HG02981 (cell line): ENCODE measurements around the gene RAD51B.
A peak's percentile ranks its signal among the peaks of the same experiment; 100 is the strongest.

Experiments
- ATAC-seq: cut with Tn5 transposase; IDR thresholded peaks from one replicate; pipeline ENCODE4 v1.9.1; 2021; ENCODE audit warnings: mild to moderate bottlenecking, moderate library complexity; ENCODE audit not compliant: unreplicated experiment

The RAD51B gene

DNA sequence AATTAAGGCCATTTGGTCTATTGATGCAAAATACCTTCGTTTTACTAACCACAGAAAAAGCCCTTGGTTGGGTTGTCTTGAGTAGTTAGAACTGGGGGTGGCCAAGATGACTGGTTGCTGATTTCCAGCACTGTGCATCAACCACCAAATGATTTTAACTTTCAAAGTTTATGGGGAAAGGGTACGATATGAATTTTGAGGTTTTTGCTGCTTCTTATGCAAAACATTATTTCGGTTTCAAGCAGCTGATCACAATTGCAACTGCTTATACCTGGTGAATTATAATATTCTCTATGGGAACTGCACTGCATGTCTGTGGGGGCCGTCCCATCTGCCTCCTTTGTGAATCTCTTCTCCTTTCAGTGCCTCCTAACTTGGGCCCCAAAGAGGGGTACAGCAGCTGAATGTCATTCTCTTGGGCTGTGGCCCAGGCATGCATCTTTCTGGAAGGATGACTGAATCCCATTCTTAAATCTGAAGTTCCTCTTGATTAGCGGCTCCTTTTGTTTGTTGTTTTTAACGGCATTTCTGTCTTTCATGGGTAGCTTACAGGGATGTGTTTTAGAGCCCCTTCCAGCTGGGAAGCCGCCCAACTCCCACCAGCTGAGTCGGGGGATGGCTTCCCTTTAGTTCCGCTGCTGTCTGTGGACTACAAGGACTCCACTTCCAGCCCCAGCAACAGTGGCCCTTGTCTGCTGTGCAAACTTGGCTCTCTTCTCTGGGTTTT lies 493.5 kb downstream of the RAD51B start:
- ATAC-seq = peak; percentile 78

DNA sequence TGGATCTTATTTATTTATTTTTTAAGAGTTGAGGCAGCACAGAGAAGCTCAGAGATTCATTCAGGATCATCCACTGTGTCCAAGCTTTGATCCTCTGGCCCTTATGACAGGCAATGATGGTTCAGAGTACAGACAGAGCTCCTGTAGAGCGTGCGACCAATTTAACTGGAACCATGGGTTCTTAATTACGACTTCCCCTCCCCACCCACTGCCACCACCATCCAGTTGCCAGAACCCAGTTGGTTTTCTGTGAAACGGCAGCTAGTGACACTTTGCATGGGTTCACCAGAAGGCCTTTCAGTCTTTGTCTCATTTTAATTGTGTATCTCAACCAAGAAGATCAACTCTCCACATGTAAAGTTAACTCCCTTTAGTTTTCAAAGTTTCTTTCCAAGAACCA lies 495.1 kb downstream of the RAD51B start:
- ATAC-seq = no peak

DNA sequence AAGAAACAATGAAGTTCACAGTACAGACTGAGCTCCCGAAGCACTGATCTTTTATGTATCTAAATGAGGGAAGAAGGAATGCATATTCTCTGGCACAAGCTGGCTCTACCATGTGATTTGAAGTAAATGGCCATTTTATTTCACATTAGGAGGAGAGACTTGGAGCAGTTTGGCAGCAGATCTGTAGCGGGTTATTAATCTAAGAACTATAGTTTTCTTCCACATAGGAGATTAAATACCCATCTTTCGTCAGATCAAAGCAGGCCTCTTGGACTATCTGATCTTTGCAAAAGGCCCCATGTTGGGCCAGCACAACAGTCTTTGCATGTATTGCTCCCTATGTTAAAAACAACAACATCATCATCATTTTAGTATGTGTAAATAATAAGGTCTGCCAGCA lies 495.5 kb downstream of the RAD51B start:
- ATAC-seq = no peak

GRCh38 chr14:68316078-68316868 lies 496.7 kb downstream of the RAD51B start:
- ATAC-seq = no peak

GRCh38 chr14:68317239-68317638 lies 497.7 kb downstream of the RAD51B start:
- ATAC-seq = no peak

GRCh38 chr14:68318828-68319227 lies 499.2 kb downstream of the RAD51B start:
- no peak for ATAC-seq

DNA sequence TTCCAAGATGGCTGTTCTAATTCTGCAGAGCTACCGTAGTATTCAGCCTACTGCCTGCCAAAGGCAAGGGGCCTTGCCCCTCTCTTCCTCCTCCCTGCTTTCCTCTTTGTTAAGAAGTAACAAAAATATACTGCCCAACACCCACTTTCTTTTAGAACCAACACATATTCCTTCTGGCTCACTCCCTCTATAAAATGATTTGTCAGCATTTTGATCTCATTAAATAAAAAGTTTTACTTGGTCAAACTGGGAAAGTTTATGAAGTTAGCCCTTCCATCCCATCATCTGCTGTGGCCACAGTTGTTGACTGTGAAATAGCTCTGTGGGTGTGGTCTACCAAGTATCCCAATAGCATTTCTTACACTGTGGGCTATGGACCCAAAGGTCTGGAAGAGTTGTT lies 500.9 kb downstream of the RAD51B start:
- no peak for ATAC-seq

DNA sequence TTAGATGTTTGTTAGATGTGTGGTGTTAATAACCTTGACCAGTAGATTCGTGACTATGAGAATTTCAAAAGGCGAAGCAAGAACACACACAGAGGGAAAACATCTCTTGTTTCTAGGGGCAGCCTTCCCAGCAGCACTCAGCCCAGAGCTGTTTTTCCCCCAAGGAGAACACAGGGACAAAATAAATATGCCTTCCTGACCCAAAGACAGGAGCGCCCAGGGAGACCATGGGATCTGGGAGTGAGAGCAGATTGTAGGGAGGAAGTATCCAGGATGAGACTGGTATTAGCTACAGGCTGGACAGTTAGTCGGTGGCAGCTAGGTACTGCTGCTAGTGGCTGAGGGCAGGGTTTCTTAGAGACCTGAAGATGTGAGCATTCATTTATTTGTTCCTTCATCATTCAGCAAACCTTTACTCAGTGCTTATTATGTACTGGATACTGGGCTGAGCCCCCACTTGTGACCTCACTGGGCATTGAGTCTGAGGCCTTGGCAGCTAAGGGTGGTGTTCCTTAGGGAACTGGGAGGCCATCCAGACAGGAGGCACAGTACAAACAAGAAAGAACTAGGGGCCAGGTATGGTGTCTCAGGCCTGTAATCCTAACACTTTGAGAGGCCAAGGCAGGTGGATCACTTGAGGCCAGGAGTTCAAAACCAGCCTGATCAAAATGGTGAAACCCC lies 503.5 kb downstream of the RAD51B start:
- ATAC-seq = no peak

GRCh38 chr14:68325267-68325807 lies 505.8 kb downstream of the RAD51B start:
- ATAC-seq = no peak

DNA sequence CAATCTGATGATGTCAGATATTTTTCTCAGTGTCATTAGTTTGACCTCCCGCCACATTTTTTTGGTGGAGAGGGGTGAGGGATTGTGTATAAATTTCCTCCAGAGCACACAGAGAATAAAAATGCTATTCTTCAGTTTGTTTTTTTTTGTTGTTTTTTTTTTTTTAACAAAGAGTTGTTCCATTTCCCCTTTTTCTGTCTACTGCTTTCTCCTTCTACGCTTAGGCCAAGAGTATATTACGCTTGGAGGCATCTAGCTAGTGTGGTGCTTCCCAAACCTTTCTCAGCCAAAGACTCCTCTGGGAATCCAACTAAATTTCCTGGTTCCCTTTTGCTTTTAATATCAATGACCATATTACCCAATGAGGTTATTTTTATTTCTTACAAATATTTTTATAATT lies 507.7 kb downstream of the RAD51B start:
- ATAC-seq = no peak

DNA sequence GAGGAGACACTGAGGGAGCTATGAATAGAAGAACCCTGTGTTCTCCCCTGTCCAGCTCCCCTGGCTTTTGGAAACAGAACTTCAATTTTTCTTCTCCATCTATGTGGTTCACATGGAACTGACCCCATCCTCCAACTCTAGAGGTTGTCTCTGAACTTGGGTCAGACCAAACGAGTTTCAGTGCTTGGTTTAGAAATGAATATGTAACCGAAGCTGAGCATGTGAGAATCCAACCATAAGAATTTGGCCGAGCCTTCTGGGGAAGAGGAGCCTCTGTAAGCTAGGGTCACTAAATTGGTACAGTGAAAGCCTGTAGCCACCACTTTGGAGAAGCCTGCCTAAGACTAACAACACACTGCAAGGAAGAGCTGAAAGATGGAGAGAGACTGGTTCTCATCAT lies 508.9 kb downstream of the RAD51B start:
- peak; percentile 75 for ATAC-seq

DNA sequence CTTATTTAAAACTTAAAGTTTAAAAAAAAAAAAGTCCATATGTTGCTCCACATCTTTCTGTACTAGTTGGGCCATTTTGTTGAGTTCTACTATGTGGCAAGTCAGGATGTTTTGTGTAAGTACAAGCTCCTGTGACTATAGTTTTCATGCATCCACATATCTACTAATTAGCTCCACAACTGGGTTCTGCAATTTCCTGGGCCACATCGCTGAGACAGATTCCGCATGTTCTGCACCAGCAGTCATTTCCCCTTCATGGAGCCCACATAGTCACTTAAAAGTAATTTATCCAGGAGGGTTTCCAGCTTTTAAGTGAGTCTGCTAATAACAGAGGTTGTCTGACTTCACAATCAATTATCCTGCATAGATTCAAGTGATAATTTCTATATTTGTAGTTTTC lies 511.8 kb downstream of the RAD51B start:
- no peak for ATAC-seq

GRCh38 chr14:68331991-68332390 lies 512.4 kb downstream of the RAD51B start:
- no peak for ATAC-seq

GRCh38 chr14:68333262-68333661 lies 513.7 kb downstream of the RAD51B start:
- ATAC-seq = no peak

DNA sequence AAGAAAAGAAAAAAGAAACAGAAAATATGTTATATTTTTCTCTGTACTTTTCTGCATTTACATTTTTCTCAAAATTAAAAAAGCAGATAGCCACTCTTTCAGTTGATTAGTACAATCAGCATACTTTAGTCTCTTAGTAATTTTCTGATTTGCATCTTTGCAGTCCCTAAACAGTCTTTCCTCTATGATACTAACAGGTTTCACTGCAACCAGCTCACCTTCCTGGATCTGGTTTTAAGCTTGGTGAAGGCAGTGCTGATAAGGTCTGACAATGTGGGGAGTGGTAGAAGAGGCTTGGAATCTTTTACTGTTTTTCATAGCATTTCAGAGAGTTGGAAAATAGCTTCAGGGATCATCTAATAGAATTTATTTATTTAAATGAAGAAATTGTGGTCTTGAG lies 515.7 kb downstream of the RAD51B start:
- ATAC-seq = no peak

- no peak for ATAC-seq
Observed at GRCh38 chr14:68336165-68336564, 516.6 kb downstream of the RAD51B start.

- no peak for ATAC-seq
Observed at GRCh38 chr14:68337279-68337678, 517.7 kb downstream of the RAD51B start.

DNA sequence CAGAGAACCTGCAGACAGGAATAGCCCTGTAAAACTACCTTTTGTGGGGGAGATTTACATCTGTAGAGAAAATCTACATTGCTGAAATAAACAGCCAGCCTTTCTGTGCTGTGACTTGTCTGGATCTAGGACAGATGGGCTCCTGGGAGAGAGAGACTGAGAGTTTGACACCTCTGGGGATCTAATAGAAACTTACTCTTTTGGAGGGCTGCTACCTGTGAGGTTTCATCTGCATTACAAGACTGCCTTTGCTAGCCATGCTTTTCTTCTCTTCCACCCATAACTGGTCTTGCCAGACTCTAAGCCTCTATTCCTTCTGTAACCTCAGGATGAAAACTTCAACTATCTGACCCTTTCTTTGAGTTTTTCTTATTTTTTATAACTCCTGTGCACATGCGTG lies 520.7 kb downstream of the RAD51B start:
- ATAC-seq = no peak

- ATAC-seq = peak; percentile 63
Observed at GRCh38 chr14:68341411-68342212, 522.0 kb downstream of the RAD51B start.

- ATAC-seq = no peak
Observed at GRCh38 chr14:68342216-68342763, 522.7 kb downstream of the RAD51B start.
